Mucosa of descending colon (tissue), 3 donors: Measurements from ENCODE around the gene TOMM5. TPM values are rescaled to one million over a fixed set of nuclear protein-coding genes. Genes with fewer than 3 reads are reported as not detected.

Experiments used
- ATAC-seq: fragments of 200-7000 bp; cut with Tn5 transposase; one replicate; pipeline ENCODE4 v1.9.1; 2020; ENCODE audit warnings: mild to moderate bottlenecking, moderate library complexity
- DNase-seq, 3 donors: peaks; one replicate each; pipeline ENCODE4 v3.0.0-alpha.2; 2020
- H3K36me3 ChIP-seq: fragments of 200-600 bp; one replicate; pipeline ENCODE4 v1.8.0; 2021; ENCODE audit warnings: low read depth, mild to moderate bottlenecking
- H3K4me1 ChIP-seq: fragments of 200-600 bp; one replicate; pipeline ENCODE4 v1.8.0; 2021; ENCODE audit warnings: low read depth, mild to moderate bottlenecking
- H3K4me3 ChIP-seq: fragments of 200-600 bp; one replicate; pipeline ENCODE4 v1.8.0; 2021; ENCODE audit warnings: mild to moderate bottlenecking
- H3K9me3 ChIP-seq: fragments of 200-600 bp; one replicate; pipeline ENCODE4 v1.8.0; 2021; ENCODE audit warnings: mild to moderate bottlenecking
- intact Hi-C, 2 donors: fragments of 100-400 bp; cut with DNase I in 1 of 2; cut with micrococcal nuclease in 1 of 2; formaldehyde crosslinking; loops; one replicate each; pipeline versions ENCODE4 v1.11.0 to v1.11.1; 2022; cut with DNase I, micrococcal nuclease
- total RNA-seq, 3 donors: library from RNA; stranded (reverse); fragmentation: NEBNext Ultra II Directional in 2 of 3; extraction: Animal tissue kit (Norgen Biotek cat#: 25700) in 2 of 3; gene quantifications; one replicate each; pipeline versions ENCODE4 v1.2.1 to v1.2.4, GENCODE V29; 2021 to 2023
- TF ChIP-seq, protein P1 (sequence below): fragments of 200-600 bp; IDR thresholded peaks from one replicate; pipeline ENCODE4 v1.8.0; 2022; ENCODE audit warnings: antibody characterized with exemption, mild to moderate bottlenecking
- donor health status: DM: no; HTN: no; CAD: no; lungs with moderate emphysema.
- donor health status: DM: no; HTN: no; CAD: no.
- donor health status: DM: no; HTN: yes; CAD: no.

Gene TOMM5
- total RNA-seq, 3 donors from 2014 or later: 45.6 to 72.9 (median 68.1) TPM

DNA sequence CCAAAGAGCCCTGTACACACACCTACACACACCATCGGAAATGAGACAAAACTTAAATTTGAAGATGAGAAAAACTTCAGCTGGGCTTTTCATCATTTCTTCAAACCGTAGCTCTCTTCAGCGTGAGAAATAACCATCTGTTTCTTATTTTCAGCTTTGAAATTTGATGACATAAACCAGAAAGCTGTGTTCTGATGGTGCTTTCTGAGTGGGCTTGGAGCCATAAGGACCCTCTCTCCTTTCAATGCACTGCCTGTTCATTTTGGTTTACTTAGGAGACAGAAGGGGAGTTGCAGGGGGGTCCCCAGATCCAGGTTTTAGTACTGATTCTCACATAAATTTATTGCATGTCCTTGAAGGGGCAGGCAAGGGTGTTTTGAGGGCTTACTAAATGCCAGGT, 25.7 kb downstream of the TOMM5 start:
- TF ChIP-seq, protein P1, sequence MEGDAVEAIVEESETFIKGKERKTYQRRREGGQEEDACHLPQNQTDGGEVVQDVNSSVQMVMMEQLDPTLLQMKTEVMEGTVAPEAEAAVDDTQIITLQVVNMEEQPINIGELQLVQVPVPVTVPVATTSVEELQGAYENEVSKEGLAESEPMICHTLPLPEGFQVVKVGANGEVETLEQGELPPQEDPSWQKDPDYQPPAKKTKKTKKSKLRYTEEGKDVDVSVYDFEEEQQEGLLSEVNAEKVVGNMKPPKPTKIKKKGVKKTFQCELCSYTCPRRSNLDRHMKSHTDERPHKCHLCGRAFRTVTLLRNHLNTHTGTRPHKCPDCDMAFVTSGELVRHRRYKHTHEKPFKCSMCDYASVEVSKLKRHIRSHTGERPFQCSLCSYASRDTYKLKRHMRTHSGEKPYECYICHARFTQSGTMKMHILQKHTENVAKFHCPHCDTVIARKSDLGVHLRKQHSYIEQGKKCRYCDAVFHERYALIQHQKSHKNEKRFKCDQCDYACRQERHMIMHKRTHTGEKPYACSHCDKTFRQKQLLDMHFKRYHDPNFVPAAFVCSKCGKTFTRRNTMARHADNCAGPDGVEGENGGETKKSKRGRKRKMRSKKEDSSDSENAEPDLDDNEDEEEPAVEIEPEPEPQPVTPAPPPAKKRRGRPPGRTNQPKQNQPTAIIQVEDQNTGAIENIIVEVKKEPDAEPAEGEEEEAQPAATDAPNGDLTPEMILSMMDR: no peak
- H3K4me1 ChIP-seq: no peaks in the 10 kb centered on the region
- ATAC-seq (no peak), DNase-seq (no peak)
- peaks cover 8% of the 10 kb centered on the region for H3K9me3 ChIP-seq
- intact Hi-C loops: no loop called here
- no peaks in the 10 kb centered on the region for H3K36me3 ChIP-seq
- no peak overlapping the region for H3K4me3 ChIP-seq

DNA sequence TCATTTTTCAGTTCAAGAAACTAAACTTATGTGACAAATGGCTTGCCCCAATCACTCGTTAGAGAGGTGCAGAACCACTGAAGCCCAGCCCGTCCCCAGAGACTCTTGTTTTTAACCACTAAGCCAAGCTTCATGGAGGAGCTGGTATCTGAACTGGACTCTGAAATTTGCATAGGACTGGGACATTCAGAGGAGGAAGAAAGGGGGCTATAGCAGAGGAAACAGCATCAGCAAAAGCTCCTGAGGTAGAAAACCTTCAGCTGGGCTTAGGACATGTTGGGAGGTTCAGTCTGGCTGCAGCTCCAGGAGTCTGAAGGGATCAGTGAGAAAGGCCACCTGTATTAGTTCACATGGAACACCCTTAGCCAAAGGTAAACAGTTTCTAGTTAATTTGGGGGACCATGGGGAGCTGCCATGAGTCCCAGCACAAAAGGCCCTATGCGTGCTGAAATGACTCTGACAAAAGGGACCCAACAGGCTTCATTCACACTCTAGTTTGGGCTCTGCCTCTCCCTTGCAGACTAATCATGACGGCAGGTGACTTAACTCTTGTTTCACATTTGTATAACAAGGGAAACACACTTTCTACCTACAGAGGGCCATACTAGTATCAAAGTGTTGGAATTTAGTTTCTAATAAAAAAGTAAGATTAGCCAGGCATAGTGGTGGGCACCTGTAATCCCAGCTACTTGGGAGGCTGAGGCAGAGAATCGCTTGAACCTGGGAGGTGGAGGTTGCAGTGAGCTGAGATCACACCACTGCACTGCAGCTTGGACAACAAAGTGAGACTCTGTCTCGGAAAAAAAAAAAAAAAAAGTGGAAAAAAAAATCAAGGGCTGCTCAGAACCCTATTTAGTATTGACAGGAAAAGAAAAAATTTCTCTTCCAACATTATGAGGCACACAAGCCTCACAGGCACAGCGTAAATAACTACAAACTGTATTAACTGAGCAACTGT, 26.5 kb downstream of the TOMM5 start:
- no peak overlapping the region for H3K4me3 ChIP-seq
- ATAC-seq (peak; percentile 57), DNase-seq (no peak)
- peaks cover 8% of the 10 kb centered on the region for H3K9me3 ChIP-seq
- H3K4me1 ChIP-seq: no peaks in the 10 kb centered on the region
- TF ChIP-seq, protein P1: no peak
- intact Hi-C loops: no loop called here
- H3K36me3 ChIP-seq: no peaks in the 10 kb centered on the region

DNA sequence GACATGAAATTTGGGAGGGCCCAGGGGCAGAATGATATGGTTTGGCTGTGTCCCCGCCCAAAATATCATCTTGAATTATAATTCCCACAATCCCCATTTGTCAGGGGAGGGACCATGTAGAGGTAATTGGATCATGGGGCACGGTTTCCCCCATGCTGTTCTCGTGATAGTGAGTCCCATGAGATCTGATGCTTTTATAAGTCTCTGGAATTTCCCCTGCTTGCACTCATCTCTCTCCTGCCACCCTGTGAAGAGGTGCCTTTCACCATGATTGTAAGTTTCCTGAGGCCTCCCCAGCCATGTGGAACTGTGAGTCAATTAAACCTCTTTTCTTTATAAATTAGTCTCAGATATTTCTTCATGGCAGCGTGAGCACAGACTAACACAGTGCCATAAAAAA, 27.5 kb downstream of the TOMM5 start:
- Histone ChIP-seq H3K9me3 (peaks cover 8% of the 10 kb centered on the region), H3K4me1 (no peaks in the 10 kb centered on the region), H3K4me3 (no peak overlapping the region), H3K36me3 (no peaks in the 10 kb centered on the region)
- DNase-seq (no peak), ATAC-seq (no peak)
- TF ChIP-seq, protein P1: no peak
- intact Hi-C loops: no loop called here

DNA sequence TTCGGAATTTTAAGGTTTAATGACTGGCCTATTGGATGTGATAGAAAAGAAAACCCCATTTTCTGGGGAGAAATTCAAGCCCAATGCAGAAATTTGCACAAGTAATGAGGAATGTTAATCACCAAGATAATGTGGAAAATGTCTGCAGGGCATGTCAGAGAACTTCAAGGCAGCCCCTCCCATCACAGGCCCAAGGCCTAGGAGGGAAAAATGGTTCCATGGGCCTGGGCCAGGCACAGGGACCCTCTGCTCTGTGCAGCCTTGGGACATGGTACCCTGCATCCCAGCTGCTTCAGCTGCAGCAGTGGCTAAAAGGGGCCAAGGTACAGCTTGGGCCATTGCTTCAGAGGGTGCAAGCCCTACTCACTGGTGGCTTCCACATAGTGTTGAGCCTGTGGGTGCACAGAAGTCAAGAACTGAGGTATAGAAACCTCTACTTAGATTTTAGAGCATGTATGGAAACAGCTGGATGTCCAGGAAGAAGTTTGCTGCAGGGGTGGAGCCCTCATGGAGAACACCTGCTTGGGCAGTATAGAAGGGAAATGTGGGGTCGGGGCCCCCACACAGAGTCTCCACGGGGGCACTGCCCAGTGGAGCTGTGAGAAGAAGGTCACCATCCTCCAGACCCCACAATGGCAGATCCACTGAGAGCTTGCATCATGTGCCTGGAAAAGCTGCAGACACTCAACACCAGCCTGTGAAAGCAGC, 28.4 kb downstream of the TOMM5 start:
- H3K9me3 ChIP-seq: peaks cover 8% of the 10 kb centered on the region
- DNase-seq (no peak), ATAC-seq (no peak)
- intact Hi-C loops: no loop called here
- TF ChIP-seq, protein P1: no peak
- H3K36me3 ChIP-seq: no peaks in the 10 kb centered on the region
- no peaks in the 10 kb centered on the region for H3K4me1 ChIP-seq
- H3K4me3 ChIP-seq: no peak overlapping the region

DNA sequence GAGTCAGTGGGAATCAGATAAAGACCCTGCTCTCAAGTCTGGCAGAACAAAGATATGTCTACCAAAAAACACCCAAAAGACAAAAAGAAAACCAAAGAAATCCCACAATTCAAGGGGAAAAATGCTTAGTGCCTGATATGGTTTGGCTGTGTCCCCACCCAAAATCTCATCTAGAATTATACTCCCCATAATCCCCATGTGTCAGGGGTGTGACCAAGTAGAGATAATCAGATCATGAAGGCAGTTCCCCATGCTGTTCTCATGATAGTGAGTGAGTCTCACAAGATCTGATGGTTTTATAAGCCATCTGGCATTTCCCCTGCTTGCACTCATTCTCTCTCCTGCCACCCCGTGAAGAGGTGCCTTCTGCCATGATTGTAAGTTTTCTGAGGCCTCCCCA, 29.6 kb downstream of the TOMM5 start:
- DNase-seq: no peak
- no peaks in the 10 kb centered on the region for H3K4me1 ChIP-seq
- intact Hi-C loops: no loop called here
- no peak overlapping the region for H3K4me3 ChIP-seq
- ATAC-seq: no peak
- H3K36me3 ChIP-seq: no peaks in the 10 kb centered on the region
- H3K9me3 ChIP-seq: peaks cover 8% of the 10 kb centered on the region
- TF ChIP-seq, protein P1: no peak
